Left ventricle myocardium superior (tissue), 1 donor: Measurements from ENCODE around the gene NAGS. TPM values are rescaled to one million over a fixed set of nuclear protein-coding genes. Genes with fewer than 3 reads are reported as not detected.
"Not testable (repeated sequence)": the region's sequence is repeated elsewhere in the genome, so short reads cannot be mapped to it uniquely, and the experiment has no call there.

Experiments used
- ATAC-seq: fragments of 200-7000 bp; cut with Tn5 transposase; one replicate; pipeline ENCODE4 v1.9.1; 2020; ENCODE audit warnings: mild to moderate bottlenecking, moderate library complexity
- DNase-seq: peaks from one replicate; pipeline ENCODE4 v3.0.0-alpha.2; 2020
- intact Hi-C: fragments of 100-400 bp; cut with micrococcal nuclease; formaldehyde crosslinking; loops from one replicate; pipeline ENCODE4 v1.11.0; 2022
- long read RNA-seq: library from polyadenylated mRNA; unstranded; transcript quantifications from one replicate; pipeline ENCODE4 v2.0.0, GENCODE V29; 2021
- total RNA-seq: library from RNA; stranded (reverse); fragmentation: NEBNext Ultra II Directional; extraction: Animal tissue kit (Norgen Biotek cat#: 25700); gene quantifications from one replicate; pipeline ENCODE4 v1.2.1, GENCODE V29; 2021
- donor health status: DM: no; HTN: yes; CAD: no; lungs with severe emphysema.

The NAGS gene
- total RNA-seq, result 0.57 TPM
- long read RNA-seq, partial matches to known transcripts, result 2 of 4 reads
- long read RNA-seq, other reads (novel, unspliced or antisense), result 2 of 4 reads

- ATAC-seq, result no peak
- DNase-seq, result no peak
- intact Hi-C loops, result no loop called here
Observed at GRCh38 chr17:44004077-44004760, at the start of gene NAGS. TSS of gene NAGS (plus strand) at chr17:44004622. CDS start at chr17:44004664, 42 bp downstream.

- intact Hi-C loops, result no loop called here
- ATAC-seq (no peak), DNase-seq (no peak)
Observed at GRCh38 chr17:43956222-43956621, 48.2 kb upstream of the NAGS start.

GRCh38 chr17:43958748-43959352 lies 45.6 kb upstream of the NAGS start:
- DNase-seq, result no peak
- no peak for ATAC-seq
- intact Hi-C loops, result no loop called here

GRCh38 chr17:43961292-43961691 lies 43.1 kb upstream of the NAGS start:
- intact Hi-C loops, ATAC-seq, DNase-seq: not testable (repeated sequence)

- intact Hi-C loops, result no loop called here
- no peak for DNase-seq
- no peak for ATAC-seq
Observed at GRCh38 chr17:43961954-43962353, 42.5 kb upstream of the NAGS start.

GRCh38 chr17:43962479-43962878 lies 41.9 kb upstream of the NAGS start:
- intact Hi-C loops, result no loop called here
- DNase-seq (no peak), ATAC-seq (no peak)

- DNase-seq, result no peak
- ATAC-seq, result no peak
- intact Hi-C loops, result no loop called here
Observed at GRCh38 chr17:43966276-43966675, 38.1 kb upstream of the NAGS start.

- DNase-seq (no peak), ATAC-seq (no peak)
- intact Hi-C loops, result no loop called here
Observed at GRCh38 chr17:43967251-43967875, 37.1 kb upstream of the NAGS start.

GRCh38 chr17:43970366-43970765 lies 34.1 kb upstream of the NAGS start:
- ATAC-seq, result no peak
- DNase-seq, result no peak
- intact Hi-C loops, result no loop called here

GRCh38 chr17:43971436-43971835 lies 33.0 kb upstream of the NAGS start:
- intact Hi-C loops, DNase-seq, ATAC-seq: not testable (repeated sequence)

GRCh38 chr17:43972444-43973212 lies 31.8 kb upstream of the NAGS start:
- ATAC-seq, intact Hi-C loops, DNase-seq: not testable (repeated sequence)

- intact Hi-C loops, result no loop called here
- no peak for DNase-seq
Observed at GRCh38 chr17:43974382-43975266, 29.8 kb upstream of the NAGS start.

GRCh38 chr17:43975898-43976297 lies 28.5 kb upstream of the NAGS start:
- ATAC-seq, result no peak
- DNase-seq, result no peak
- intact Hi-C loops, result no loop called here

More at GRCh38 chr17:43974382-43975266, 29.8 kb upstream of the NAGS start:
- ATAC-seq, result no peak

- ATAC-seq, result no peak
- no peak for DNase-seq
- intact Hi-C loops, result no loop called here
Observed at GRCh38 chr17:43976963-43977837, 27.2 kb upstream of the NAGS start.

GRCh38 chr17:43978078-43978477 lies 26.3 kb upstream of the NAGS start:
- DNase-seq (no peak), ATAC-seq (no peak)
- intact Hi-C loops, result no loop called here

- DNase-seq, result no peak
- ATAC-seq, result no peak
- intact Hi-C loops, result no loop called here
Observed at GRCh38 chr17:43979011-43979410, 25.4 kb upstream of the NAGS start.

GRCh38 chr17:43979671-43980070 lies 24.8 kb upstream of the NAGS start:
- ATAC-seq, result no peak
- no peak for DNase-seq
- intact Hi-C loops, result no loop called here

- intact Hi-C loops, result no loop called here
- DNase-seq, result no peak
- ATAC-seq, result no peak
Observed at GRCh38 chr17:43982171-43982570, 22.3 kb upstream of the NAGS start.
